Measurements from ENCODE around the gene ADAMTS9.

DNA sequence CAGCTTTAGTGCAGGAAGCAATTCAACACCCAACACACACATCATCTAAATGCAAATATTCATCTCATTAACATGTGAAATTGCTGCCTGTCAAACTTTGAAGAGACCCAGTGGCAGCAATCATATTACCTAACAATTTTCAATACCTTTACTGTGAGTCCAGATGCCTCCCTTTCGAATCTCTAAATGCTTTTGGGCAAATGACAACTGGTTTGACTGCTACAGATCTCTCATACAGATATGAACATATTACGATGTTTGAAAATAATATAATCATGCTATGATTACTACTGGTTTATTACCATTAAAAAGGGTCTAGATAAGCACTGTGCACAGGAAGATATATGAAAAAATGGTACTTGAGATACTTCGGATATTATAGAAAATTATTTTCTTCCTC is 137.9 kb downstream of the ADAMTS9 start:
- TF ChIP-seq, protein P1, sequence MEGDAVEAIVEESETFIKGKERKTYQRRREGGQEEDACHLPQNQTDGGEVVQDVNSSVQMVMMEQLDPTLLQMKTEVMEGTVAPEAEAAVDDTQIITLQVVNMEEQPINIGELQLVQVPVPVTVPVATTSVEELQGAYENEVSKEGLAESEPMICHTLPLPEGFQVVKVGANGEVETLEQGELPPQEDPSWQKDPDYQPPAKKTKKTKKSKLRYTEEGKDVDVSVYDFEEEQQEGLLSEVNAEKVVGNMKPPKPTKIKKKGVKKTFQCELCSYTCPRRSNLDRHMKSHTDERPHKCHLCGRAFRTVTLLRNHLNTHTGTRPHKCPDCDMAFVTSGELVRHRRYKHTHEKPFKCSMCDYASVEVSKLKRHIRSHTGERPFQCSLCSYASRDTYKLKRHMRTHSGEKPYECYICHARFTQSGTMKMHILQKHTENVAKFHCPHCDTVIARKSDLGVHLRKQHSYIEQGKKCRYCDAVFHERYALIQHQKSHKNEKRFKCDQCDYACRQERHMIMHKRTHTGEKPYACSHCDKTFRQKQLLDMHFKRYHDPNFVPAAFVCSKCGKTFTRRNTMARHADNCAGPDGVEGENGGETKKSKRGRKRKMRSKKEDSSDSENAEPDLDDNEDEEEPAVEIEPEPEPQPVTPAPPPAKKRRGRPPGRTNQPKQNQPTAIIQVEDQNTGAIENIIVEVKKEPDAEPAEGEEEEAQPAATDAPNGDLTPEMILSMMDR (IDR thresholded peaks at IDR 0.05), result no peak
- TF ChIP-seq SREBF2 (IDR thresholded peaks at IDR 0.05) (no peak), RAD21 (conservative IDR thresholded peaks at IDR 0.05 in 1 of 2, IDR thresholded peaks at IDR 0.05 in 1 of 2) (no peak), JUNB (IDR thresholded peaks at IDR 0.05) (no peak), NR3C1 (IDR thresholded peaks at IDR 0.05) (no peak), BHLHE40 (IDR thresholded peaks at IDR 0.05; ENCODE audit: low read depth, low read length) (no peak), ZSCAN20 (CRISPR knock-in tag; IDR thresholded peaks at IDR 0.05) (no peak), FOSB (CRISPR knock-in tag; IDR thresholded peaks at IDR 0.05) (no peak), CEBPB (IDR thresholded peaks at IDR 0.05) (no peak), HDAC2 (IDR thresholded peaks at IDR 0.05) (no peak)
- TF ChIP-seq, protein P2, sequence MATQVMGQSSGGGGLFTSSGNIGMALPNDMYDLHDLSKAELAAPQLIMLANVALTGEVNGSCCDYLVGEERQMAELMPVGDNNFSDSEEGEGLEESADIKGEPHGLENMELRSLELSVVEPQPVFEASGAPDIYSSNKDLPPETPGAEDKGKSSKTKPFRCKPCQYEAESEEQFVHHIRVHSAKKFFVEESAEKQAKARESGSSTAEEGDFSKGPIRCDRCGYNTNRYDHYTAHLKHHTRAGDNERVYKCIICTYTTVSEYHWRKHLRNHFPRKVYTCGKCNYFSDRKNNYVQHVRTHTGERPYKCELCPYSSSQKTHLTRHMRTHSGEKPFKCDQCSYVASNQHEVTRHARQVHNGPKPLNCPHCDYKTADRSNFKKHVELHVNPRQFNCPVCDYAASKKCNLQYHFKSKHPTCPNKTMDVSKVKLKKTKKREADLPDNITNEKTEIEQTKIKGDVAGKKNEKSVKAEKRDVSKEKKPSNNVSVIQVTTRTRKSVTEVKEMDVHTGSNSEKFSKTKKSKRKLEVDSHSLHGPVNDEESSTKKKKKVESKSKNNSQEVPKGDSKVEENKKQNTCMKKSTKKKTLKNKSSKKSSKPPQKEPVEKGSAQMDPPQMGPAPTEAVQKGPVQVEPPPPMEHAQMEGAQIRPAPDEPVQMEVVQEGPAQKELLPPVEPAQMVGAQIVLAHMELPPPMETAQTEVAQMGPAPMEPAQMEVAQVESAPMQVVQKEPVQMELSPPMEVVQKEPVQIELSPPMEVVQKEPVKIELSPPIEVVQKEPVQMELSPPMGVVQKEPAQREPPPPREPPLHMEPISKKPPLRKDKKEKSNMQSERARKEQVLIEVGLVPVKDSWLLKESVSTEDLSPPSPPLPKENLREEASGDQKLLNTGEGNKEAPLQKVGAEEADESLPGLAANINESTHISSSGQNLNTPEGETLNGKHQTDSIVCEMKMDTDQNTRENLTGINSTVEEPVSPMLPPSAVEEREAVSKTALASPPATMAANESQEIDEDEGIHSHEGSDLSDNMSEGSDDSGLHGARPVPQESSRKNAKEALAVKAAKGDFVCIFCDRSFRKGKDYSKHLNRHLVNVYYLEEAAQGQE (IDR thresholded peaks at IDR 0.05), result no peak
- TF ChIP-seq, protein P3, sequence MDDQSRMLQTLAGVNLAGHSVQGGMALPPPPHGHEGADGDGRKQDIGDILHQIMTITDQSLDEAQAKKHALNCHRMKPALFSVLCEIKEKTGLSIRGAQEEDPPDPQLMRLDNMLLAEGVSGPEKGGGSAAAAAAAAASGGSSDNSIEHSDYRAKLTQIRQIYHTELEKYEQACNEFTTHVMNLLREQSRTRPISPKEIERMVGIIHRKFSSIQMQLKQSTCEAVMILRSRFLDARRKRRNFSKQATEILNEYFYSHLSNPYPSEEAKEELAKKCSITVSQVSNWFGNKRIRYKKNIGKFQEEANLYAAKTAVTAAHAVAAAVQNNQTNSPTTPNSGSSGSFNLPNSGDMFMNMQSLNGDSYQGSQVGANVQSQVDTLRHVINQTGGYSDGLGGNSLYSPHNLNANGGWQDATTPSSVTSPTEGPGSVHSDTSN (IDR thresholded peaks at IDR 0.05), result no peak
- TF ChIP-seq, protein P4, sequence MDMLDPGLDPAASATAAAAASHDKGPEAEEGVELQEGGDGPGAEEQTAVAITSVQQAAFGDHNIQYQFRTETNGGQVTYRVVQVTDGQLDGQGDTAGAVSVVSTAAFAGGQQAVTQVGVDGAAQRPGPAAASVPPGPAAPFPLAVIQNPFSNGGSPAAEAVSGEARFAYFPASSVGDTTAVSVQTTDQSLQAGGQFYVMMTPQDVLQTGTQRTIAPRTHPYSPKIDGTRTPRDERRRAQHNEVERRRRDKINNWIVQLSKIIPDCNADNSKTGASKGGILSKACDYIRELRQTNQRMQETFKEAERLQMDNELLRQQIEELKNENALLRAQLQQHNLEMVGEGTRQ (IDR thresholded peaks at IDR 0.05), result no peak
